ENCODE results near the gene MARK4. TPM values are rescaled to one million over a fixed set of nuclear protein-coding genes. Genes with fewer than 3 reads are reported as not detected.

MARK4 gene
- total RNA-seq, 3 donors from 2014 or later, result 11.0 to 20.0 (median 19.2) TPM

DNA sequence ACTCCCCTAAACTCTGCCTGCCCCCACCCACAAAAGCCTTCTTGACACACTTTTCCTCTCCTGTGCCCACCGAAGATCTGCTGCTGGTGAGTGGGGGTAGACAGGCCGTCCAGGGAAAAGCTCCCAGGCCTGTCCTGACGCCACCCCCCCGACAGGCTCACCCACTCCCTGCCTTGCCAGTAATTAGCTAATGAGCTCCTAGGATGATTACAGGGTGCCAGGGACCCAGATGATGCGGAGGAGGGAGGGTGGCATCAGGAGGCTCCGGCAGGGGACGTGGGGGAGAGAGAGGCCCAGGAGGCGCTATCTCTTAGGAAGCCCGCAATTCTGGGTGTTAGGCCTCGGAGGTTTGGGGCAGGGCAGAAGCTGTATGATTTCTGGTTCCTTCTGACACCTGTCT lies 27.0 kb downstream of the MARK4 start:
- Histone ChIP-seq H3K4me3 (no peak overlapping the region), H3K4me1 (no peaks in the 10 kb centered on the region), H3K36me3 (no peaks in the 10 kb centered on the region), H3K27ac (no peak overlapping the region), H3K27me3 (no peaks in the 10 kb centered on the region), H3K9me3 (no peaks in the 10 kb centered on the region)
- intact Hi-C loops (cut with DNase I; ENCODE audit: low total_unique reads), result no loop called here
- no peak for DNase-seq (ENCODE audit: low spot score in 2 of 2)
- TF ChIP-seq POLR2AphosphoS5 (IDR thresholded peaks at IDR 0.05), result no peak
- TF ChIP-seq, protein P1, sequence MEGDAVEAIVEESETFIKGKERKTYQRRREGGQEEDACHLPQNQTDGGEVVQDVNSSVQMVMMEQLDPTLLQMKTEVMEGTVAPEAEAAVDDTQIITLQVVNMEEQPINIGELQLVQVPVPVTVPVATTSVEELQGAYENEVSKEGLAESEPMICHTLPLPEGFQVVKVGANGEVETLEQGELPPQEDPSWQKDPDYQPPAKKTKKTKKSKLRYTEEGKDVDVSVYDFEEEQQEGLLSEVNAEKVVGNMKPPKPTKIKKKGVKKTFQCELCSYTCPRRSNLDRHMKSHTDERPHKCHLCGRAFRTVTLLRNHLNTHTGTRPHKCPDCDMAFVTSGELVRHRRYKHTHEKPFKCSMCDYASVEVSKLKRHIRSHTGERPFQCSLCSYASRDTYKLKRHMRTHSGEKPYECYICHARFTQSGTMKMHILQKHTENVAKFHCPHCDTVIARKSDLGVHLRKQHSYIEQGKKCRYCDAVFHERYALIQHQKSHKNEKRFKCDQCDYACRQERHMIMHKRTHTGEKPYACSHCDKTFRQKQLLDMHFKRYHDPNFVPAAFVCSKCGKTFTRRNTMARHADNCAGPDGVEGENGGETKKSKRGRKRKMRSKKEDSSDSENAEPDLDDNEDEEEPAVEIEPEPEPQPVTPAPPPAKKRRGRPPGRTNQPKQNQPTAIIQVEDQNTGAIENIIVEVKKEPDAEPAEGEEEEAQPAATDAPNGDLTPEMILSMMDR (IDR thresholded peaks at IDR 0.05), result no peak
- no peak for TF ChIP-seq POLR2A (IDR thresholded peaks at IDR 0.05)

DNA sequence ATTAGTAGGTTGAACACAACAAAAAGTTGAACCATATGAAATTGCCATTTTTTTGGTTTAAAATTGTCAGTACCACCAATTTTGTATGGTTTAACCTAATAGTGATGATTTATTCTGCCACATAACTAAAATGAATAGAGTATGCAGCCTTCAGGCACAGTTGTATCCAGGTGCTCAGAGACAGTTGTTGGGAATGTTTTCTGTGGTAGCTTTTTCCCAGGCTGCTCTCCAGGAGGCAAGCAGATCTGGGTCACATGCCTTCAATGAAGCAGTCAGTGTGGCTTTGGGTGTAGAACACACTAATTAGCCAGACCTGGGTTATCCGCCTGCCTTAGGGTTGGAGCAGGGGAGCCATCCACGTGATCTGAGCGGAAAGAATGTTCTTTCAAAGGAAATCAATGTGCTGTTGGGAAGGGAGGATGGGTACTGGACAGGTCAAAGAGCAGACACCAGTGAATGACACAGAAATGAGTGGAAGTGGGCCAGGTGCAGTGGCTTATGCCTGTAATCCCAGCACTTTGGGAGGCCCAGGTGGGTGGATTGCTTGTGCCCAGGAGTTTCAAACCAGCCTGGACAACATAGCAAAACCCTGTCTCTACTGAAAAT lies 28.6 kb downstream of the MARK4 start:
- no peak for DNase-seq (ENCODE audit: low spot score in 2 of 2)
- no peak overlapping the region for H3K4me3 ChIP-seq
- H3K4me1 ChIP-seq, result no peaks in the 10 kb centered on the region
- TF ChIP-seq POLR2A (IDR thresholded peaks at IDR 0.05) (no peak), POLR2AphosphoS5 (IDR thresholded peaks at IDR 0.05) (no peak)
- TF ChIP-seq, protein P1 (IDR thresholded peaks at IDR 0.05), result no peak
- no peaks in the 10 kb centered on the region for H3K9me3 ChIP-seq
- H3K27ac ChIP-seq, result no peak overlapping the region
- intact Hi-C loops (cut with DNase I; ENCODE audit: low total_unique reads), result no loop called here
- no peaks in the 10 kb centered on the region for H3K27me3 ChIP-seq
- no peaks in the 10 kb centered on the region for H3K36me3 ChIP-seq

DNA sequence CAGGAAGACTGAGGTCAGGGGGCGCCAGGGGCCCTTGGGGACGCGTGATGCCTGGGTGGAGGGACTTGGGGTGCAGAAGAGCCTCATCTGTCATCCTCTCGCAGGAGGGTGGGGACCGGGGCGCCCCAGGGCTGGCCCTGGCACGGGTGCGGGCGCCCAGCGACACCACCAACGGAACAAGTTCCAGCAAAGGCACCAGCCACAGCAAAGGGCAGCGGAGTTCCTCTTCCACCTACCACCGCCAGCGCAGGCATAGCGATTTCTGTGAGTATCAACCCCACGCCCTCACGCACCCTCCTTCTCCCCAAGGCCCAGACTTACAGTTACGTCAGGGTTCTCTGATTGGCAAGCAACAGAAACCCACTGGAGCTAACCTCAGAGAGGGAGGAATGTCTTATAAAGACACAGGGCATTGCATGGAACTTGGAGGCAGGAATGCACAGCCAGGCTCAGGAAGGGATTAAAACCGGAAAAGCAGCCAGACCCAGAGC lies 29.4 kb downstream of the MARK4 start:
- H3K27ac ChIP-seq, result no peak overlapping the region

DNA sequence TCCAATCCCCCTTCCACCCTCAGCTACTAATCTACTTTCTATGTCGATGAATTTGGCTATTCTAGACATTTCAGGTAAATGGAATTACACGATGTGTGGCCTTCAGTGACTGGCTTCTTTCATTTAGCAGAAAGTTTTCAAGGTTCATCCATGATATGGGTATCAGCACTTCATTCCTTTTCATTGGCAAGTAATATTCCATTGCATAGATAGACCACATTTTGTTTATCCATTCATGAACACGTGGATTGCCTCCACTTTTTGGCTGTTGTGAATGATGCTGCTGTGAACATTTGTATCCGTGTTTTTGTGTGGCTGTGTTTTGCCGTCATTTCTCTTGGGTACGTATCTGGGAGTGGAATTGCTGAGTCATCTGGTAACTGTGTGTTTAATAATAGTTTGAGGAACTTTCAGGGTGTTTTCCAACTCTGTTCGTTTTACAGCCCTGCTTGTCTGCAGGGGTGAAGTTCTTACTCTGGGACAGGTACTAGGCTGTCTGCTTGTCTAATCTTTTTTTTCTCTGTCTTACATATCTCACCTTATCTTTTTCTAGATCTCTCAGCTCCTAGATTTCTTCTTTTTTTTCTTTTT lies 32.5 kb downstream of the MARK4 start:
- no peaks in the 10 kb centered on the region for H3K4me1 ChIP-seq
- H3K27me3 ChIP-seq, result no peaks in the 10 kb centered on the region
- intact Hi-C loops (cut with DNase I; ENCODE audit: low total_unique reads), result no loop called here
- no peak for DNase-seq (ENCODE audit: low spot score in 2 of 2)
- no peaks in the 10 kb centered on the region for H3K9me3 ChIP-seq
- H3K36me3 ChIP-seq, result peaks cover 6% of the 10 kb centered on the region
- TF ChIP-seq POLR2A (IDR thresholded peaks at IDR 0.05) (no peak), POLR2AphosphoS5 (IDR thresholded peaks at IDR 0.05) (no peak)
- TF ChIP-seq, protein P1 (IDR thresholded peaks at IDR 0.05), result no peak
- H3K27ac ChIP-seq, result no peak overlapping the region
- no peak overlapping the region for H3K4me3 ChIP-seq

More for the DNA sequence above, 29.4 kb downstream of the MARK4 start:
- no peak overlapping the region for H3K4me3 ChIP-seq
- intact Hi-C loops (cut with DNase I; ENCODE audit: low total_unique reads), result no loop called here
- H3K36me3 ChIP-seq, result no peaks in the 10 kb centered on the region
- no peaks in the 10 kb centered on the region for H3K9me3 ChIP-seq
- TF ChIP-seq POLR2AphosphoS5 (IDR thresholded peaks at IDR 0.05) (no peak), POLR2A (IDR thresholded peaks at IDR 0.05) (no peak)
- TF ChIP-seq, protein P1 (IDR thresholded peaks at IDR 0.05), result no peak
- no peaks in the 10 kb centered on the region for H3K27me3 ChIP-seq
- DNase-seq (ENCODE audit: low spot score in 2 of 2), result no peak
- H3K4me1 ChIP-seq, result no peaks in the 10 kb centered on the region

DNA sequence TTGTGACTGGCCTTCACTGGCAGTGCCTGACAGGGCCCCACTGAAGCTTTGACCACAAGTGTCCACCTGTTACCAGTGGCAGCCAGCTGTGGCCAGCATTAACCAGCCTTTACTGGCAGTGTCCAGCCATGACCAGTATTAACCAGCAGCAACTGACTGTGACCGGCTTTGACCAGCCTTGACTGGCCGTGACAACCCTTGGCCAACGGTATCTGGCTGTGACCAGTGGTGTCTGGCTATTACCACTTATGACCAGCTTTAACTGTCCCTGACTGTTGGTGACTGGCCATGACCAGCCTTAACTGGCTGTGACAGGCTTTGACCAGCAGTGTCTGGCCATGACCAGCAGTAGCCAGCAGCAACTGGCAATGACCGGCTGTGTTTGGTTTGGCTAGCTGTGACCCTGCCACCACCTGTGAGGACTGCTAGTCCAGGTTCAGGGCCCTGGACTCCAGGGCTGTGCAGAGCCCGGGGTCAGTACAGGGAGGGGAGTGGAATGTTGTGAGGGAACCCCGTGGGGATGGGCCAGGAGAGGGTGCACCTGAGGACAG lies 39.4 kb downstream of the MARK4 start:
- intact Hi-C loops (cut with DNase I; ENCODE audit: low total_unique reads), result no loop called here
- Histone ChIP-seq H3K27me3 (no peaks in the 10 kb centered on the region), H3K4me1 (no peaks in the 10 kb centered on the region), H3K9me3 (peaks cover 0 to 9% of the 10 kb centered on the region in 2 donors), H3K36me3 (peaks cover 6% of the 10 kb centered on the region), H3K27ac (no peak overlapping the region), H3K4me3 (no peak overlapping the region)
- TF ChIP-seq POLR2AphosphoS5 (IDR thresholded peaks at IDR 0.05) (no peak), POLR2A (IDR thresholded peaks at IDR 0.05) (no peak)
- TF ChIP-seq, protein P1 (IDR thresholded peaks at IDR 0.05), result no peak
- DNase-seq (ENCODE audit: low spot score in 2 of 2), result no peak
